Astrocyte of the hippocampus (primary cell): ENCODE measurements around the gene TM4SF1.

ENCODE experiments used
- DNase-seq: peaks from one replicate; pipeline ENCODE4 v3.0.0; 2011; ENCODE audit warnings: low read depth, low spot score

TM4SF1 gene, protein sequence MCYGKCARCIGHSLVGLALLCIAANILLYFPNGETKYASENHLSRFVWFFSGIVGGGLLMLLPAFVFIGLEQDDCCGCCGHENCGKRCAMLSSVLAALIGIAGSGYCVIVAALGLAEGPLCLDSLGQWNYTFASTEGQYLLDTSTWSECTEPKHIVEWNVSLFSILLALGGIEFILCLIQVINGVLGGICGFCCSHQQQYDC

GRCh38 chr3:149377408-149378364 lies at the start of gene TM4SF1:
TM4SF1 (minus strand) TSS chr3:149377649; CDS start chr3:149377547, 102 bp downstream.
- peak; percentile 89 for DNase-seq

DNA sequence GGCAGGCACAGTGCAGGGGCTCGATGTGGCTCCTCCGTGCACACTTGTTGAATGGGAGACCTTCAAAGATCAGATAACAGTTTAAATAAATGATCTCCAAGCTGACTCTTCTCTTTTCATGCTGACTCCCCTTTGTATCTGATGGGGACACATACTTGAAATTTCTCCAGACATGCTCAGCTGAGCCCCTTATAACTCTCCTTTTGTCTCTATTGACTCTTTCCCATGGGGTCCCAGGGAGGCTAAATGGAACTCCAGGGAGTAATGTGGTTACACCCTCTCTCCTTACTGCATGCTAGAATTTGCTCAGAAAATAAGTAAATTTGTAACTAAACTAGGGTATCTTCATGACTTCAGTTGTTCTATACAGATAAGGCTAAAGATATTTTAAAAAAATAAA lies 48.9 kb upstream of the TM4SF1 start:
- DNase-seq, result no peak

GRCh38 chr3:149424918-149425317 lies 47.5 kb upstream of the TM4SF1 start:
- no peak for DNase-seq

DNA sequence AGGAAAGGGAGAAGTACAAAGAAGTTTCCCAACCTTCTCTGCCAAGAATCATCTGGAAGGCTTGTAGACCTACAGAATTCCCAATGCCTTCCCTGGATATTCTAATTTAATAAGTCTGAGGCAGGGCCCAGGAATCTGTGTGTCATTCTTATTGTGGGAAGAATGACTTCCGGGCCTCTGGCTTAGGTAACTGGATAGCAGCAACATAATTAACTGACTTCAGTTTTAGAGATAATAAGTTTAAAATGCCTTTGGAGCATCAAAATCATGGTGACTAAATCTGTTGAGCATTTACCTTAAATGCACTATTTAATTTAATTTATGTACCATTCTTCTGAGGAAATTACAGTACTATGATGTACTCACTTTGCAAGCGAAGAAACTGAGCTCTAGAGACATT lies 44.3 kb upstream of the TM4SF1 start:
- DNase-seq, result no peak

GRCh38 chr3:149419816-149420215 lies 42.4 kb upstream of the TM4SF1 start:
- DNase-seq, result no peak

- DNase-seq, result no peak
Observed at GRCh38 chr3:149417727-149418126, 40.3 kb upstream of the TM4SF1 start.

- DNase-seq, result no peak
Observed at GRCh38 chr3:149417174-149417573, 39.7 kb upstream of the TM4SF1 start.

DNA sequence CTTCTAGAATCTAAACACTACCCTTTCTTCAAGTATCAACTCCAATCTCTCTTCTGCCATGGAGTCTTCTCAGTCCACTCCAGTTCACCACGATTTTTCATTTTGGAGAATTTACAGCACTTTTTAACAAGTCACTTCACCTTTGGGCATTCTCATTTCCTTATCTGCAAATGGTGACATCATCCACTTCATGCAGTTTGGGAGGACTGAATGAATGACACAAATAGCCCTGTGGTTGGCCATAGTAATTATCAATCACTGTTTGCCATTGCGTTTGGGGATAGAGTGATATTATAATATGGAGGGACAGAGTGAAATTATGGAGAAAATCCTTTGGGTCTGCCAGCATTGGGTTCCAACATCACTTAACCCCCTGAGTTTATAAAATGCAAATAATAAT lies 38.0 kb upstream of the TM4SF1 start:
- DNase-seq, result no peak

DNA sequence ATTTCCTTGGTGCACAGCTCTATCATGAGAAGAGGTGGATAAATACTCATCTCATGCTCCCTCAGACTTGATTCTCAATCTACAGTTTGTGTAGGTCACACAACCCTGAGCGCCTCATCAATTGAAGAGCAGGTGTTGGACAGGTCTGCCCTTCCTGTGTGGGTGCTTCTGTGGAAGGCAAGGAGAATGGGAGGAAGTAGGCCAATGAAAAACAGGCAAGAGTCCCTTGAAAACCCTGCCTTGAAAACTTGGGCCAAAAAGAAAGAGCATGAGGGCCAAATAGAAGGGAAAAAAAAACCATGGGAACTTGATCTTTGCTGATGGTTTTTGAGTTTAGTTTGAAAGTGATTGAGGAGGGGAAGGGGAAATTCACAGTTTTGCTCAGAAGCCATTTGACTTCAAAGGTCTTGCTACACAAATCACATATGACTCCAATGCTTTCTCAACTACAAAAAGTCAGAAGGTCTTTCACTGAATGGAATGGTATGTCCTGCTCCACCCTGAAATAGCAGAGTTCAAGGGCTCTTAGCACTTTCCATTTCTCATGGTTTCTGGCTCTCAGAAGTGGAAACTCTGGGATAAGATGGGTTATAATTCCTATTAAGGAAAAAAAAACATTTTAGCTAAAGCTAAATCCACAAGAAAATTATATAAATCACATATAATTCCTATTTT lies 37.2 kb upstream of the TM4SF1 start:
- no peak for DNase-seq

GRCh38 chr3:149411583-149411982 lies 34.1 kb upstream of the TM4SF1 start:
- DNase-seq, result no peak

DNA sequence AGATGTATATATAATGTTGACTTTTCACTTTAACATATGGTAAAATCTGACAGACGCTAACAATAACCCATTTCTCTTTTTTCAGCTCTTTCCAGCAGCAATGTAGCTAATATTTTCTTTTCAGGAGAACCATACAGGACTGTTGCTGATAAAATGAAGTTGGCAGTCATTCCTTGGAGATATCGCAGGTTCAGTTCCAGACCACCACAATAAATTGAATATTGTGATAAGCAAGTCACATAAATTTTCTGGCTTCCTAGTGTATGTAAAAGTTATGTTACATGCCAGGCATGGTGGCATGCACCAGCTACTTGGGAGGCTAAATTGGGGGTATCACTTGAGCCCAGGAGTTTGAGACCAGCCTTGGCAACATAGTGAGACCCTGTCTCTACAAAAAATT lies 31.9 kb upstream of the TM4SF1 start:
- no peak for DNase-seq

DNA sequence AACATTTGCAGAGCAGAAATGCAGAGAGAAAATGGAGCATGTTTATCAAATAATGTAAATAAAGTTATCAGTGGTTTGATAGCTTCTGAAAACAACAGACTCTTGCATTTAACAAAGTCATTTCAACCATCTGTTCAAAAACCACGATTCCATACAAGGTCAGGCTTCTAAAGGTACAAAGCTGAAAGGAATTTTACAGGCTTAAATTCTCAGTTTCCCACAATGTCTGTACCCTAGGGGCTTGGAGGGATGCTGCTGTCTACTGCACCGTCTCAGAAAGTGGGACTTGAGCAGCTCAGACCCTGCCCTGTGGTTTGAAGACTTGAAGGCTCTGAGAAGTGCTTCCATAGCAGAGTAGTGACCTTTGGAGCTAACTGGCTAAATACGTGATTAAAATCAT lies 30.4 kb upstream of the TM4SF1 start:
- peak; percentile 56 for DNase-seq

GRCh38 chr3:149406244-149406752 lies 28.8 kb upstream of the TM4SF1 start:
- DNase-seq, result no peak

DNA sequence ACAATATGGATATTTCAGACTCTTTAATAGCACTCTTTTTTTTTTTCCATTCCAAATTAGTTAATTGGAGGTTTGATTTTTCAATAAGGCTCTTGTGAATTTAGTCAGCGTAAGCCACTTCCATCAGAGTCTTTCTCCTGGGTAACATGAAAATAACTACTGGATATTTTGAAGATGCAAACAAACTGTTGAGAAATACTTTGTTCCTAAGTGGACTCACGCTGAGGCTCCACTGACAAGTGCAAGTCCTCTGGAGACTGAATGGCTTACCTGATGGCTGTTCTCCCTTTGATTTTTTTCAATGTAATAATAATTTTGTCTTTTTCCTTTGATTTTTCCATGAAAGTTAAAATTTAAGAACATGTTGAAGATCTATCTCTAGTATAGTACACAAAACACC lies 26.0 kb upstream of the TM4SF1 start:
- no peak for DNase-seq

DNA sequence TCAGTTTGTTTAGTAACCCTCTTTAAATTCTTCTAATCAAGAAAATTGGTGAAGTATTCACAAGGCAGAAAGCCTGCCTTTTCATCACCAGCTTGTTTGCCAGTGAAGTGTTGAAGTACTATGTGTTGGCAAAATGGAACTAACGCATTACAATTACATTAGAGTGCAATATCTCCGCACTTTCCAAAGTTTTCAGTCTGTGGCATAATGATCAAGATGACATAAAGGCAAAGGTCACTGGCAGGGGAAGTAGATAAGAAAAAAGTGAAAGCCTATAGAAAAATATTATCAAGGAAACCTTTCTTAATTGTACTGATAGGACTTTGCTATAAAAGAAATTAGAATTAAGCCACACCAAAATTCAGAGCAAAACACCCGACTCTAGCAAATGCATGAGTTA lies 25.0 kb upstream of the TM4SF1 start:
- no peak for DNase-seq

DNA sequence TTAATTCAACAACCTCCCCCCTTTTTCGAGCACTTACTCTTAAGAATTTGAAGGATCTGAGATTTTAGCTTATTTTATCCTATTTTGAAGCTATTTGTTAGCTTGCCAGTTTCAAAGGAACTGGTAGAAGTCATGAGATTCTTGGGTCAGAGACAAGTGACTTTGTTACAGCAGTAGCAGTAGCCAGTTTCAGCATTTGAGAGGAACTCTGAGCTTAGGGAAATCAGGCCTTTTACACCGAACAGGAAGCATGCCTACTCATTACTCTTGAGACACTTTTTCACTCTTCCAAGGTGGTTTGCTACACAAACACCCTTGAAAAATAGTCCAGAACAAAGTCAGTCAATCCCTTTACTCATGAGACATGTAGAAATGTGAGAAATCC lies 24.5 kb upstream of the TM4SF1 start:
- peak; percentile 31 for DNase-seq

- peak; percentile 50 for DNase-seq
Observed at GRCh38 chr3:149401212-149401925, 23.9 kb upstream of the TM4SF1 start.

DNA sequence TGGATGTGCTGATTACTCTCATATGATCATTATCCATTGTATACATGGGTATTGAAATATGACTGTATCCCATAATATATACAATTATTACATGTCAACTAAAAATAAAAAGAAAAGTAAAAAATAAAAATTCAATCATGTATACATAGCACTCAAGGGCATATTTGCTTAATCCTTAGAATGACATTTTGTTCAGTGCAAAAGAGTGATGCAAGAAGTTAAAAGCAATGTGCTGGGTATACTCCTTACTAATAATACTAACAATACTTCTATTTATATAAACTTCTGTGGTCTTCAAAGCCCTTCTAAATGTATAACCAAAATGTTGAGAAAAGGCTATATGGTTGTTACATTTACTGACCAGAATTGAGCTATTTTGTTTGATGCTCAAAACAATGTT lies 23.2 kb upstream of the TM4SF1 start:
- DNase-seq, result no peak

DNA sequence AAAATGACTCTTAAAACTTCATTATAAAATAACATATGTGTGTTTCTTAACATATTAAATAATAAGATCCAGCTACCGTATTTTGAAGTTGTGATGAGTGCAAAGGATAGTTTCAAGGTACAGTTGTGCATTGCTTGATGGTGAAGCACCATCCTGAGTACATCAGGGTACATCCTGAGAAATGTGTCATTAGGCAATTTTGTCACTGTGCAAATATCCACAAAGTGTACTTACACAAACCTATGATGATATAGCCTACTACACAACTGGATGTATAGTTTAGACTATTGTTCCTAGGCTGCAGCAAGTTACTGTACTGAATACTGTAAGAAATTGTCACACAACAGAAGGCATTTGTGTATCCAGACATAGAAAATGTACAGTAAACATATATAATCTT lies 20.8 kb upstream of the TM4SF1 start:
- DNase-seq, result no peak

DNA sequence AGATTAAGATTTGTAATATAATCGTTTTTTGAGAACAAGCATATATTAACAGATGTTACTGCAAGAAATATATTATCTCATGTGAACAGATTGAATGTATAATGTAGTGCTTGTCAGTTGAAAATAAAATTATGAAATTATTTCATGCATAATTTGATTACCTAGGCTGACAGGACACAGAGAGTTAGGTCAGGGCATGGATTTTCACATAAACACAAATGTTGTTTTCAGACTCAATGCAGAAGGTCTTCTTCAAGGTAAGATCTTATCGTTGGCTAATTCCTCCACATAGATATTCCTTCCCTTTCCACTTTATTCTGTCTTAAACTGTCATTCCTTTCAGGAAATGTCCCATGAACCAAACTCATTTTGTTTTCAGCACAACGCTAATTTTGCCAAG lies 20.1 kb upstream of the TM4SF1 start:
- no peak for DNase-seq

DNA sequence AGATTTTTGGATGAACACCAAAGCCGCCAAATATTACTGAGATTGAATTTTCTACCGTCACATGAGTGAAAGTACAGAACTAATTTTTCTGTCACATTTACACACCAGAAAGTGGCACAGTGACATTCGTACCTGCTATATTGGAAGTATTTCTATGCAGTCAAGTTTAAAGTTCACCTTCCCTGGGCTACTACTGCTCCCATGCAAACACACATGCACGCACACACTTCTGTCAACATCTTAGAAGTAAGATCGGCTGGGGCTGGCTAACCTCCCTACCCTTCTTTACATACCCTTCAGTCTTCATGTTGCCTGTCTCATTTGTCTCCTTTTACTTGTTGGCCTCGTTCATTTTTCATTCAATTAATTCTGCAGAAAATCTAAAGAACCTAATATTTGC lies 19.0 kb upstream of the TM4SF1 start:
- DNase-seq, result no peak
